GM21528 (cell line): ENCODE measurements around the gene ATP4B.

Source experiments
- ATAC-seq: cut with Tn5 transposase; IDR thresholded peaks from one replicate; pipeline ENCODE4 v1.9.1; 2021; ENCODE audit warnings: mild to moderate bottlenecking, moderate library complexity; ENCODE audit not compliant: unreplicated experiment, low FRiP score

Gene ATP4B

DNA sequence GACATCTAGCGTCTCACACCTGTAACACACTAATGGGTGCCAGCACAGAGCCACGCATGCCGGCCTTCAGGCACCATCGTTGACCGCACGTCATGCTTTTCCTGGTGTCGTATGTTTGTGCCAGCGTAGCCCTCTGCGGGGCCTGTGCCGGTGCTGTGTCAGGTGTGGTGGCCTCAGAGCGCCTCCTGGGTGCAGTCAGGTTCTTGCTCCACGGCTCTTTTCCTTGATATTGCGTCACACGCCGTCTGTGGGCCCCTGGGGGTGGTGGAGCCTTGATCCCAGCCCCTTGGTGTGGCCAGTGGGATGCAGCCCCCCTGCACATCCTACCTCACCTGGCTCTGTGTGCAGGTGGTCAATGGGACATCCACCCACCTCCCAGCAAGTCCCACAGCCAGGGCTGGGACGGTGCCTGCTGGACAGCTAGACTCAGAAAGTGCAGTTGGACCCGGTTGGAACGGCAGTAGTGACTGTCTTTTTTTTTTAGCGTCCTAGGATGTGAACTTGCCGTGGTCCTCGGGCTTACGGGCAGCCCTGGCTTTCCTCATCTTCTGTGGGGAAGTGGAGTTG is 48.9 kb downstream of the ATP4B start:
- ATAC-seq = no peak

DNA sequence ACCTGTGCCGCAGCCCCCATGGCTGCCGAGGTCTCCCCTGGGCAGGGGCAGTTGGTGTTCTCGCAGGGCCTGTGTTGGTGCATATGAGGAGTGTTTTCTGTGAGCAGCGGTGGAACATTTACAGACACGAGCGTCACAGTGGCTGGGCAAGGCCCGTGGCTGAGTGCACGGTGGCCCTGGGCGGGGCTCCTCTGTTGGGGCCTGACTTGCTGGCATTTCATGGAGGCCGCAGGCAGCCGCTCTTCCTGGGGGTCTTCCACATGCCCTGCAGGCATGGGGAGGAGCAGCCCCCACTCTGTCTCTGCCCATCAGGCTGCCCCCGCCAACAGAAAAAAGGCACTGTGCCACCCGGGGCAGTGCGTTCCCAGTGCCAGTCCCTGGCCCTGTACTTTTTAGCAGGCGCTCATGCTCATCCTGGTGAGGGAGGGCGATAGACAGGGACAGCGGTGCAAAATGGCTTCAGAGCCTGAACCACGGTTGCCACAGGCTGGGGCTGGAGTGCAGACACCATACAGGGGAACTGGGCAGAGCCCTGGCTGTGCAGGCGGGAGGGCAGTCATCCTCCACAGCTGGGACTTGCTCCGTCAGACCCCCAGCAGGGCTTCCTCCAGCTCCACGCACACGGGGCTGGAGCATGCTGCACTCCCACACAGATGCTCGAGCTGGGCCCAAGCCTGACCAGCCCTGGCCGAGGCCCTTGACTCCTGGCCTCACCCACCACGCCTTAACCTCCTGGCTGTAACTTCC is 49.9 kb downstream of the ATP4B start:
- ATAC-seq = no peak

DNA sequence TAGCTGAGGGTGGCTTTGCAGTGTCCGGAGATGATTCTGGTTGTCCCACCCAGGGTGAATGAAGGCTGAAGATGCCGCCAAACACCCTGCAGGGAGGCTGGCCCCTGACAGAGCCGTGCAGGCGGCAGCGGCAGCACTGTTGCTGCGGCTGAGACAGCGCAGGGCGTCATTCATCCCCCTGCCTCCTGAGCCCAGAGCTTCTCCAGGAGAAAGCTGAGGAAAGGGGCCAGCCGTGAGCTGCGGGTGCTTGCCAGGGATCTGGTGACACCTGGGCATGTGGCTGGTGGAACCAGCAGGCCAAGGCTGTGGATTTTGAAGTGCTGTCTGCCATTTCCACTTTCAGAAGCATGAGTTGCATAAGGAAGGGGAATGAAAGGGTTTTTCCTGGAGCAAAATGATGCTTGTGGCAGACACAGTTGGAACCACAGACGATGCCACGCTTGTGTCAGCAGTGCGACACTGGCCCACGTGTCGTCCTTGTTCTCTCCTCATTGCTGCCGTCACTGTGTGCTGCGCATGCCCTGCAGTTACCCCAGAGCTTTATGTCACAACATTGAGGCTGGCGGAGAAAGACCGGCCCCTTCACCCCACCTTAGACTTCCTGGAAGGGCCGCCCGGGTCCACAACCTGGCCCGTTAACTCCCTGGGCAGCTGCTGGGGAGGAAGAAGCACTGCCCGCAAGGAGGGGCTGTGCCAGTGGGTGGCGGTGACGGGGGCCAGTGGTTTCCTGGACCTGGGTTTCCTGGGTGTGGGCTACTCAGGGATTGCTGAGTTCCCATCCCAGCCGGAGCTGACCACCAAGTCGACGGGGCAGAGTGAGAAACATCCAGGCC is 50.7 kb downstream of the ATP4B start:
- no peak for ATAC-seq

- ATAC-seq = no peak
These were observed 52.0 kb downstream of the ATP4B start for GRCh38 chr13:113605866-113606438.

DNA sequence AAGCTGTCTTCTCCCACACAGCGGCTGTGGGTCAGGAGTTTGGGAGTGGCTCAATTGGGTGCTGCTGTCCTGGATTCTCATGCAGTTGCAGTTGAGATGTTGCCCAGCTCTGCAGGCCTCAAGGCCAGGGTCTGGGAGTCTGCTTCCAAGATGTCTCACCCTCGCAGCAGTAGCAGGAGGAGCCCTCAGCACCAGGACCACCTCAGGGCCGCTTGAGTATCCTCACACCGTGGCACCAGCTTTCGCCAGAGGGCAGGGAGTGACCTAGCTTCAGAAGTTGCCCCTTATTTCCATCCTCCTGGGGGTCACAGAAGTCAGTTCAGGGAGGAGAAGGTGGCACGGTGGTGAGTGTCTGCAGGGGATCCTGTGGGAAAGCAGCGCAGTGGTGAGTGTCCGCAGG is 52.5 kb downstream of the ATP4B start:
- ATAC-seq = no peak

DNA sequence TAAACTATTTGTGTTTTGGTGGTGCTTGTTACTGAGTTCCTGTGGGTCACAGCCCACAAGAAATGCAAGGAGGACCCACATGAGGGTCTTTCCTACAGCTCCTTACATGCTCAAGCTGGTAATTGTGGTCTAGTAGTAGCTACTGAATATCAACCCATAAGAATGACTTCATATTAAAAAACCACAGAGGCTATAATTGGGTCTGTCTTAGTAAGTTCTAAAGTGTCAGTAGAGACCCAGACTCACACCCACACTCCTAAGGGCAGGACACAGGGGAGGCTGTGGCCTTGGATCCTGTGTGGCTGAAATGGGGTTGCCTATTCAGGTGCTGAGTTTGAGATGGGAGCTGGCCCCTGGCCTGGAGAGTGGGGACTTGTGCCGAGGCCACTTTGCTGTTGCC is 53.8 kb downstream of the ATP4B start:
- ATAC-seq = no peak

GRCh38 chr13:113603116-113603710 is 54.8 kb downstream of the ATP4B start:
- ATAC-seq = no peak

DNA sequence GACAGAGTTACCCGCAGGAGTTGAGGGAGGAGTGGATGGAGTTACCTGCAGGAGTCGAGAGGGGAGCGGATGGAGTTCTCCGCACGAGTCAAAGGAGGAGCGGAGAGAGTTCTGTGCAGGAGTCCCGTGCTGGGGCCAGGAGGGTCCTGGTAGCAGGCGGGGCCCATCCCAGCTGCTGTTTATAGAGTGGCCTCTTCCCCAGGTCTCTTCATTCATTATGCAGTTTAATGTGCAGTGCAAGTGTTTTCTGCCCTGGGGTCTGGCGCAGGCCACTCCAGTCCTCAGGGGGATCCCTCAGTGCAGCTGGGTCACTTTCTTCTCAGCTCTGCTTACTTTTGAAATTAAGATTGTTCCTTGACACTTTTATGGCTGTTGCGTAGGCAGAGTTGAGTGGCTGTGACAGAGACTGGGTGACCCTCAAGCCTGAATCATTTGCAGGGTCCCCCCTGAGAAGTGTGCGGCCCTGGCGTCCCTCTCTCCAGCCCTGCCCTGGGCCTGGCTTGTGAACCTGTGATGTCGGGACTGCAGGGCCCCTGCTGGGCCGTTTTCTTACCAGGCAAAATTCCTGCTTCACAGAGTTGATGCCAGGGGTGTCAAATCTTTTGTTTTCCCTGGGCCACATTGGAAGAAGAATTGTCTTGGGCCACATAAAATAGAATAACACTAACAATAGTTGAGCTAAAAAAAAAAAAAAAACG is 55.6 kb downstream of the ATP4B start:
- no peak for ATAC-seq

DNA sequence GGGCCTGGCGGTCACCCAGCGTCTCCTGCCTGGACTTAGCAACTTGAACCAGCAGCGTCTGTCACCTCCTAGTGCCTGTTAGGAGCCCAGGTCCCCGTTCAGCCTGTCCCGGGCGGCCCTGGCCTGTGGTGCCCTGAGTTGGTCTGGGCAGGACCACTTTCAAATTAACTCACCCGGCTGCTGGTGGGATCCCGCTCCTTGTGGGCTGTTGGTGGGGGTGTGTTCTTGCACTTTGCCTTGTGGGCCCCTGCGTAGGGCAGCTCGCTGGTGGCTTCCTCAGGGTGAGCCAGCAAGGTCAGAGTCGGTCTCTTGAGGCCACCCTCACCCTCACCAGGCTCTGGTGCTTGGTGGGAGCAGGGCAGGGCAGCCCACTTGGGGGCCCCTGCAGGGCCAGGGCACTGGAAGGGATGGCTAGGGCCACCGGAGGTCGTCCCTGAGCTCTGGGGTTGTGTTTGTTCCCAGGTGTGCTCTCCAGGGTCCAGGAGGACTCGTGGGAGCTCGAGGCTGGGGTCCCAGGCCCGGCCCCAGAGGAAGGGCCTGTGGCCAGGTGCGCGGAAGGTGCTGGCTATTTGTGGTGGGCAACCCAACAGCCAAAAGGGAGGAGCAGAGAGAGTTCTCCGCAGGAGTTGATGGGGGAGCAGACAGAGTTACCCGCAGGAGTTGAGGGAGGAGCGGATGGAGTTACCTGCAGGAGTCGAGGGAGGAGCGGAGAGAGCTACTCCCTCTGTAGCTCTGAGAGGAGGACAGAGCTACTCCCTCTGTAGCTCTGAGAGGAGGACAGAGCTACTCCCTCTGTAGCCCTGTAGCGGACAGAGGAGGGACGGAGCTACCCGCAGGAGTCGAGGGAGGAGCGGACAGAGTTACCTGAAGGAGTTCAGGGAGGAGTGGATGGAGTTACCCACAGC is 56.6 kb downstream of the ATP4B start:
- ATAC-seq = no peak

GRCh38 chr13:113599391-113599790 is 58.6 kb downstream of the ATP4B start:
- ATAC-seq = no peak
